ENCODE measurements around the gene FLII.
"Not testable (repeated sequence)": the region's sequence is repeated elsewhere in the genome, so short reads cannot be mapped to it uniquely, and the experiment has no call there.

The FLII gene

GRCh38 chr17:18258356-18259038 is at the start of gene FLII:
Gene FLII (minus strand): TSS chr17:18258738. CDS start chr17:18258690, 48 bp downstream.
- DNase-seq: peak; percentile 33 to 65 (median 54)

DNA sequence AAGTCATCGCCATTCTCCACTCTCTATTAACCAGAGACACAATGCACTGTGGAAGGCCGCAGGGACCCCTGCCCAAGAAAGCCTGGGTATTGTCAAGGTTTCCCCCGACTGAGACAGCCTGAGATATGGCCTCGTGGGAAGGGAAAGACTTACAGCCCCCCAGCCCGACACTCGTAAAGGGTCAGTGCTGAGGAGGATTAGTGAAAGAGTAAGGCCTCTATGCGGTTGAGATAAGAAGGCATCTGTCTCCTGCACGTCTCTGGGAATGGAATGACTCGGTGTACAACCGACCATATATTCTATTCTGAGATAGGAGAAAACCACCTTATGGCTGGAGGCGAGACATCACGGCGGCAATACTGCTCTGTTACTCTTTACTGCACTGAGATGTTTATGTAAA is 44.7 kb upstream of the FLII start:
- not testable (repeated sequence) for DNase-seq

DNA sequence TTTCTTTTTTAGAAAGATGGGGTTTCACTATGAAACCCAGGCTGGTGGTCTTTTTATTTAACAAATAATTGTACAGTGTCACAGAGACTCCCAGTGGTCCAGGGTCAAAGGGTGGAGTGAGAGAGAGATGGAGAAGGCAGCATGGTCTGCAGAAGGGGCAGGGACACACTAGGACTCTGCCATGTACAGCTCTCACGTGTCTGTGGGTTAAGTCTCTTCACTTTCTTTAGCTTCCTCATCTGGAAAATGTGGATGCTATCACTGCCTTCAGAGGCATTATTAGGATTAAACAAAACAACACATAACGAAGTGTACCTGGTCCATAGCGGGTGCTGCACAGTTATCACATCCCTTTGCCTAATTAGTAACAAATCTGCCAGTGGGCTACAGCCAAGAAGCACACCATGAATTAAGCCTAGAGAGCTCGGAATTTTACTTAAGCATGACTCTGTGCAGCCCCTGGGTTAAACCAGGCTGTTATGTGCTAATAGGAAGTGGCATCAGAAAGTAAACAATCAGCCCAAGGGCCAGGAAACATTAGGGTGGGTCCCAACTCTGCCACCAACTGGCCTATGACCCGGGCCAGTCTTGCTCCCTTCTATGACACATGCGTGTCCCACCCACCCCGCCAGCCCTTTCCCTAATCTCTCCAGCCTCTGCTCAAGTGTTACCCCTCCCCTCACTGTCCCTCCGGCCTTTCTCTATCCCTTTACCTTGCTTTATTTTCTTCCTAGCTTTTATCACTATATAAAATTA is 42.4 kb upstream of the FLII start:
- DNase-seq: no peak

DNA sequence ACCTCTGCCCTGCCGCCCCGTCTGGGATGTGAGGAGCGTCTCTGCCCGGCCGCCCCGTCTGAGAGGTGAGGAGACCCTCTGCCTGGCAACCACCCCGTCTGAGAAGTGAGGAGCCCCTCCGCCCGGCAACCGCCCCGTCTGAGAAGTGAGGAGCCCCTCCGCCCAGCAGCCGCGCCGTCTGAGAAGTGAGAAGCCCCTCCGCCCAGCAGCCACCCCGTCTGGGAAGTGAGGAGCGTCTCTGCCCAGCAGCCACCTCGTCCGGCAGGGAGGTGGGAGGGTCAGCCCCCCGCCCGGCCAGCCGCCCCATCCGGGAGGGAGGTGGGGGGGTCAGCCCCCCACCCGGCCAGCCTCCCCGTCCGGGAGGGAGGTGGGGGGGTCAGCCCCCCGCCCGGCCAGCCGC is 39.5 kb upstream of the FLII start:
- not testable (repeated sequence) for DNase-seq

GRCh38 chr17:18291718-18292540 is 33.4 kb upstream of the FLII start:
- no peak for DNase-seq

- no peak for DNase-seq
Measured at GRCh38 chr17:18285296-18285695, 26.8 kb upstream of the FLII start.

- no peak for DNase-seq
Measured at GRCh38 chr17:18281788-18282187, 23.2 kb upstream of the FLII start.

GRCh38 chr17:18280766-18281371 is 22.3 kb upstream of the FLII start:
- no peak for DNase-seq

- DNase-seq: no peak
Measured at GRCh38 chr17:18280249-18280648, 21.7 kb upstream of the FLII start.

DNA sequence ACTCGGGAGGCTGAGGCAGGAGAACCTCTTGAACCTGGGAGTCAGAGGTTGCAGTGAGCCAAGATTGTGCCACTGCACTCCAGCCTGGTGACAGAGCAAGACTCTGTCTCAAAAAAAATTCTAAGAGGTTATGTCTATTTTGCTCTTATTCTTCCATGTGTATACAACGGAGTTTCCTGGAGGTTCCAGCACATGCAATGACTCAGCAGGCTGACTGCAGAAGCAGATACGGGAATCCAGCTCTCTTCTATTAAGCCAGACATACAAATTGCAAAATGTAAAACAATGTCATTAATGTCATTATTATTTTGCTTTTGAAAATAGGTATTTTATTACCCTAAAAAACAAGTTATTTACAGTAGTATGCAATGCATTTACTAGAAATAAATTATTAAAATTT is 20.3 kb upstream of the FLII start:
- no peak for DNase-seq

DNA sequence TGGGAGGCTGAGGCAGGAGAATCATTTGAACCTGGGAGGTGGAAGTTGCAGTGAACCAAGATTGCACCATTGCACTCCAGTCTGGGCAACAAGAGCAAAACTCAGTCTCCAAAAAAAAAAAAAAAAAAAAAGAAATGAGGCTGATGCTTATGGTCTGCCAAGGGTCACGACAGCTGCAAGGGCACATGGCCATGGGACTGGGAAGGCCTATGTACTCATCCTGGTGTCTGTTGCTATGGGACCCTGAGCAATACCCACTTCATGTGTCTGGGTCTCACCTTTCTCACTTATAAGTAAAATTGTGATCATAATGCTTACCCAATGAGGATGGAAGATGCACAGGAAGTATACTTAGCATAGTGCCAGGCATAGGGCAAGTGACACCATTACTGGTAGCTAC is 18.5 kb upstream of the FLII start:
- DNase-seq: no peak

DNA sequence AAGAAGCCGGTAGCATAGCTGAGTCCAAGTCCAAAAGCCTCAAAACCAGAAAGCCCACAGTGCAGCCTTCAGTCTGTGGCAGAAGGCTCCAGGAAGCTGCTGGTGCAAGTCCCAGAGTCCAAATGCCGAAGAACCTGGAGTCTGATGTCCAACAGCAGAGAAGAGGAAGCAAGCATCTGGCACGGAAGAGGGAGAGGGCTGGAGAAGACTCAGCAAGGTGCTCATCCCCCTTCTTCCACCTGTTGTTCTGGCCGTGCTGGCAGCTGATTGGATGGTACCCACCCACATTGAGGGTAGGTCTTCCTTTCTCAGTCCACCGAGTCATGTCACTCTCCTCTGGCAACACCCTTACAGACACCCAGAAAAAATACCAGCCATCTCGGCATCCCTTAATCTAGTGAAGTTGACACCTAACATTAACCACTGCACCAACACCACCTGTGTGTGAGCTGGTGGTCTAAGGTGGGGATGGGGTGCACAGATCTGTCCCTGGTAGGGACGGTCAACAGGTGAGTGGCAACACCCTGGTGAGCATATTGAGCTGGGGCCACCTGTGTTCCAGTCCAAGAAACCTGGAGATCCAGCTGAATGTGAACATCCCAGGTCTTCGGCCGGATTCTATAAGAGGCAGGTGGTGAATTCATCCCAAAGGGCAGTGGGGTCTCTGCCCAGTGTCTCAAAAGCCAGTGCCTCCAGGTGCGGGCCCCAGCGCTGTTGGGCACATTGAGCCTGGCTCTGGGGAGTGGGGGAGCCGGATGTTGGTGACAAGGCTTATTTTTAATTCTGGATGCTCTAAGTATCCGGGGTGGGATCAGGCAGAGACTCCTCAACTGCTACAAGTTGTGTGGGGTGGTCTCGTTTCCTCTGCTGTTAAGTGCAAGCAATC is 11.8 kb upstream of the FLII start:
- no peak for DNase-seq

GRCh38 chr17:18267927-18268711 is 9.6 kb upstream of the FLII start:
- no peak for DNase-seq

DNA sequence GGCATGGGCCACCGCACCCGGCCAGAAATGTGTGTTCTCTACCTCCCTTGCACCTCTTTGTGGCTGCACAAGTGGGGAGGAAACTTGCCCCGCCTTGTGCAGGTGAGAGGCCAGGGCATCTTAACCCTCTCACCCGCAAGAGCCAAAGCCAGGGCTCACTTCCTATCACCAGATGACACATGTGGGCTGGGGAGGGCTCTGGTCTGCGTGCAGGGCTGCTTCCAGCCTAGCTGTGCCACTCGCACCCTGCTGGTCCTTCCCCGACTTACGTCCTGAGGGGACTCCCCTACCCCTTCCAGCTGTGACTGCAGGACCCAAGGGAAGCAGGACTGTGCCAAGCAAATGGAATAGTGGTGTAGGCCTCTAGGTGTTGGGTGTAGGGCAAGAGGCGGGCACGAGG is 8.8 kb upstream of the FLII start:
- no peak for DNase-seq

GRCh38 chr17:18263885-18264682 is 5.5 kb upstream of the FLII start:
- no peak for DNase-seq

DNA sequence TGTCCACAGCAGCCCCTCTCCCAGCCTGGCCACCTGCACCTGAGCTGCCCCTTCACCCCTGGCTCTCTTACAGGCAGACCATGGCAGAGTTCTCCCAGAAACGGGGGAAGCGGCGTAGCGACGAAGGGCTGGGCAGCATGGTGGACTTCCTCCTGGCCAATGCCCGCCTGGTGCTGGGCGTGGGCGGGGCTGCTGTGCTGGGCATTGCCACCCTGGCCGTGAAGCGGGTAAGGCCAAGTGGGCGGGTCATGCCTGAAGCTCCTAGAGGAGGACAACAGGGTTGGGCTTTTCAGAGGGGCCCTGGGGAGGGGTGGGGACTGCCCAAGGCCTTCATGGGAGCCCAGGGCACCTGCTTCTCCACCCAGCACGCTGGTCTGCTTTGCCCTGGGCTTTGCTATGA is 4.1 kb upstream of the FLII start:
- no peak for DNase-seq

- no peak for DNase-seq
Measured at GRCh38 chr17:18262111-18262510, 3.6 kb upstream of the FLII start.

DNA sequence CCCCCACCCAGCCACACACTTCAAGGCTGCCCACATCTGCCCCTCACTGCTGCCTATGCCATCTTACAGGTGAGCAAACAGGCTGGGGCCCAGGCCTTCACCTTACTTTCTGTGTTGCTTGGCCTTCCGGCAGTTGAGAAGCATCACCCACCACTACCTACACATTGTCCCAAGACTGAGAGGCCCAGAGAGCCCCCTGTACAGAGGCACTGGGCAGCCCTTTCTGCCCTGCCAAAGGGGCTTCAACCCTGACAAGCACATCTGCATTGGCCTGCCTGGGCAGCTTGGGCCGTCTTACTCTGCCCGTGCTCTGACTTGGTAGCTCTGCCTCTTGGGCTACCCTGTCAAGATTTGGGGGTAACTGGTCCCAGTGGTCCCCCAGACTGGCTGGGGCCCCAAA is 3.1 kb upstream of the FLII start:
- DNase-seq: no peak

DNA sequence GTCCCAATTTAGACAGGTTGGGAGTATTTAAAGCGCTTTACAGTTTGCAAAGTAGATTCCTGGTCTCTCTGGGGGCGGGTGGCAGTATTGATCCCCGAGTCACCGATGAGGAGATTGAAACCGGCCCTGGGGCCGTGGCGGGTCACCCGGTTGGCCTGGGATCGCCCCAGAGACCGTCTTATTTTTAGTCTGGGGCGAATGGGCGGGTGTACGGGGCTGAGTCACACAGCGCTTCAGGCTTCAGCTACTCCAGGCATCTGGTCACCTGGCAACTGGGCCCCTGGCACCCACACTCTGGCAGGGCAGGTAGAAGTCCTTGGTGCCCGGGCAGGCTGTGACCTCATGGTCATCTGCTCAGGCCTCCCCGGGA is 2.6 kb upstream of the FLII start:
- DNase-seq: peak in 1 of 3 experiments; percentile 40

DNA sequence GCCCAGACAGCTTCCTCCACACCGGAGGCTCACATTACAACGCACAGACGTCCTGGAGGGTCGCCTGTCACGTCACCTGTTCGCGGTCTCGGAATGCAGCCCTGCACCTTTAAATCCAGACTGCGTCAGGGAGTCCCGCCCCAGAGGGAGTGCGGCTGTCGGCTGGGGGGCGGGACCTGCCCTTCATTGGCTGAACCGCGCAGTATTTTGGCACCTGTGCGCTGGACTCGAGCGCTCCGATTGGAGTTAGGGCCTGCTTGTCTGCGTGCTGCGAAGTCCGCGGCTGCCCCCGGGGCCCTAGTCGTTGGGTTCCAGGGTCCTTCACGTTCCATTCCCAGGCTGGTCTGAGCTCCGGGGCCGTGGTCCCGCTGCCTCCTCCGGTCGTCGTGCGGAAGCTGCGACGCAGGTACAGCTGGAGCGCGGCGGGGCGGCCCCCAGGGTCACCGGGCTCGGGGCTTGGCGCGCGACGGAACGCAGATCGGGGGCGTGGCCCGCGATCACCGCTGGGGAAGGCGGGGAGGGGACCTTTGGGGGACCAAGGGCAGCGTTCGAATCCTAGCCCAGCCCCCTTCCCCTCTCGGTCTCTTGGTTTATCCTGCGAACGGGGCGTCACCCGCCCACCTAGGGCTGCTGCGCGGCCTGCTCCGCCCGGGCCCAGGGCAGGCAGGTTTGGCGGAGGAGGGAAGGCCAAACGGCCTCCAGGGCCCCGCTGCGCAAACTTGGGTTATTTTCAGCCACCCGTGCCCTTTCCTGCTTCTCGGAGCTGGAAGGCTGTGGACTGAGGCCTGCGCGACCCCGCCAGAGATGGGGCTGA is 2.0 kb upstream of the FLII start, which contains the start of gene MIEF2:
MIEF2 (plus strand) TSS at position 331 of the 814 bp plus-strand sequence. CDS start 2,059 bp downstream, outside the sequence.
- DNase-seq: peak; percentile 85 to 90 (median 88)

Data from NCI-H1417 (cell line).